ENCODE results near the gene IFRD2. TPM values are rescaled to one million over a fixed set of nuclear protein-coding genes. Genes with fewer than 3 reads are reported as not detected.
"Not testable (repeated sequence)": the region's sequence is repeated elsewhere in the genome, so short reads cannot be mapped to it uniquely, and the experiment has no call there.

IFRD2 gene
- total RNA-seq, 2 experiments from 2014 or later = 30.0 to 30.4 TPM

GRCh38 chr3:50286322-50287227 is 5.7 kb downstream of the IFRD2 start:
- POLR2A ChIA-PET = no interaction called here
- intact Hi-C loops (cut with DNase I, micrococcal nuclease) = no loop called here

GRCh38 chr3:50284121-50284520 is 8.1 kb downstream of the IFRD2 start:
- H3K9me3 ChIP-seq (ENCODE audit: control insufficient read depth in 1 of 2, insufficient read depth in 1 of 2, low read length in 2 of 2); H3K9me3 Mint-ChIP-seq; H3K27me3 Mint-ChIP-seq; H3K4me1 ChIP-seq (ENCODE audit: insufficient read depth, low read length); H3K27ac ChIP-seq (ENCODE audit: low read depth in 1 of 2, low read length in 2 of 2); H3K4me3 ChIP-seq (ENCODE audit: low read length); H3K27ac Mint-ChIP-seq; H3K4me3 Mint-ChIP-seq; H3K4me1 Mint-ChIP-seq (ENCODE audit: low read depth); ATAC-seq (ENCODE audit: poor library complexity); H3K27me3 ChIP-seq (ENCODE audit: control insufficient read depth in 1 of 2, insufficient read depth in 2 of 2, low read length in 2 of 2); intact Hi-C loops (cut with DNase I, micrococcal nuclease); DNase-seq: not testable (repeated sequence)
- H3K36me3 ChIP-seq (ENCODE audit: insufficient read depth, low read length) = peaks cover 21% of the 10 kb centered on the region
- H3K36me3 Mint-ChIP-seq (ENCODE audit: low read depth) = peaks cover 18% of the 10 kb centered on the region
- ChIA-PET CTCF (interaction anchor here (1.2 kb wide), 1 partner anchor 9 kb away, joined by 4 read pairs; no protein-coding TSS in a partner anchor), POLR2A (interaction anchor here (1.1 kb wide), 1 partner anchor 15 kb away, joined by 4 read pairs; the partner anchor contains the start of genes HYAL3 and NAA80)

More at GRCh38 chr3:50286322-50287227, 5.7 kb downstream of the IFRD2 start:
- no peak for ATAC-seq (ENCODE audit: poor library complexity)
- Mint-ChIP-seq H3K27ac (no peak overlapping the region), H3K36me3 (ENCODE audit: low read depth) (peaks cover 27% of the 10 kb centered on the region), H3K27me3 (no peaks in the 10 kb centered on the region), H3K4me3 (no peak overlapping the region), H3K4me1 (ENCODE audit: low read depth) (peaks cover 5% of the 10 kb centered on the region), H3K9me3 (no peaks in the 10 kb centered on the region)
- peak in 1 of 14 experiments; percentile 17 for DNase-seq
- no peaks in the 10 kb centered on the region for H3K9me3 ChIP-seq (ENCODE audit: control insufficient read depth in 1 of 2, insufficient read depth in 1 of 2, low read length in 2 of 2)
- H3K36me3 ChIP-seq (ENCODE audit: insufficient read depth, low read length) = peaks cover 36% of the 10 kb centered on the region
- TF ChIP-seq CTCF (IDR thresholded peaks at IDR 0.05) = no peak
- peaks cover 13% of the 10 kb centered on the region for H3K4me1 ChIP-seq (ENCODE audit: insufficient read depth, low read length)
- no peaks in the 10 kb centered on the region for H3K27me3 ChIP-seq (ENCODE audit: control insufficient read depth in 1 of 2, insufficient read depth in 2 of 2, low read length in 2 of 2)
- H3K27ac ChIP-seq (ENCODE audit: low read depth in 1 of 2, low read length in 2 of 2) = no peak overlapping the region
- CTCF ChIA-PET = no interaction called here
- H3K4me3 ChIP-seq (ENCODE audit: low read length) = no peak overlapping the region

- H3K27me3 Mint-ChIP-seq = peaks cover 38% of the 10 kb centered on the region
- DNase-seq (no peak), ATAC-seq (ENCODE audit: poor library complexity) (no peak)
- no peak overlapping the region for H3K4me3 ChIP-seq (ENCODE audit: low read length)
- H3K27ac Mint-ChIP-seq = no peak overlapping the region
- H3K27ac ChIP-seq (ENCODE audit: low read depth in 1 of 2, low read length in 2 of 2) = no peak overlapping the region
- no peaks in the 10 kb centered on the region for H3K36me3 Mint-ChIP-seq (ENCODE audit: low read depth)
- TF ChIP-seq CTCF (IDR thresholded peaks at IDR 0.05) = no peak
- no peaks in the 10 kb centered on the region for H3K36me3 ChIP-seq (ENCODE audit: insufficient read depth, low read length)
- ChIA-PET POLR2A (interaction anchor here (1.0 kb wide), 1 partner anchor 20 kb away, joined by 3 read pairs; the partner anchor contains the start of genes HYAL3 and NAA80), CTCF (interaction anchor here (1.1 kb wide), 1 partner anchor 53 kb away, joined by 3 read pairs; no protein-coding TSS in a partner anchor)
- no peaks in the 10 kb centered on the region for H3K9me3 Mint-ChIP-seq
- peaks cover 25 to 32% of the 10 kb centered on the region in 2 experiments for H3K27me3 ChIP-seq (ENCODE audit: control insufficient read depth in 1 of 2, insufficient read depth in 2 of 2, low read length in 2 of 2)
- H3K4me3 Mint-ChIP-seq = no peak overlapping the region
- H3K4me1 ChIP-seq (ENCODE audit: insufficient read depth, low read length) = peaks cover 22% of the 10 kb centered on the region
- peaks cover 0 to 11% of the 10 kb centered on the region in 2 experiments for H3K9me3 ChIP-seq (ENCODE audit: control insufficient read depth in 1 of 2, insufficient read depth in 1 of 2, low read length in 2 of 2)
- intact Hi-C loops (cut with DNase I, micrococcal nuclease) = loop anchor here in 1 of 2 experiments (10.0 kb wide), 1 partner anchor 265 kb away; no protein-coding TSS in a partner anchor
- H3K4me1 Mint-ChIP-seq (ENCODE audit: low read depth) = peaks cover 14% of the 10 kb centered on the region
These were observed 12.8 kb downstream of the IFRD2 start for GRCh38 chr3:50279255-50280016.
